GM19452 (cell line): ENCODE measurements around the gene RNU5D-1.
A peak's percentile ranks its signal among the peaks of the same experiment; 100 is the strongest.
"Not testable (repeated sequence)": the region's sequence is repeated elsewhere in the genome, so short reads cannot be mapped to it uniquely, and the experiment has no call there.

Experiments used
- ATAC-seq: cut with Tn5 transposase; IDR thresholded peaks from one replicate; pipeline ENCODE4 v1.9.1; 2021; ENCODE audit not compliant: unreplicated experiment

The RNU5D-1 gene

DNA sequence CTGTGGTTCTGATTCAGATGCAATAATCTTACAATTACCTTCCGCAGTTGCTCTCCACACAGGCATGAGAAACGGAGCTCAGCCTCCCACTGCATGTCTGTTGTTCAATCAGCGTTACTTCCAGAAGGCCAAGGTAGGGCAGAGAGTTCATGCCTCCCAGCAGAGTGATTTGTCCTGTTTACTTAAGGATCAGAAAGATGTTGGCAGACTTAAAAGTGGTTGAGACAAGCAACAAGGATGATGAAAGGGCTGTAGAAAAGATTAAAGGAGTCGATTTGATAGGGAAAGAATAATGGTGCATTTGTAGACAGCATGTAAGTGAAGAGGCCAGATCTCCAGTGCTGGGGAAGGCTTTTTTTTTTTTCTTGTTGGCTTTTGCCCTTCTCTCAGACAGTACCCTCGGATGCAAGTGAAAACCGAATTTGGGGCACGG lies 29.8 kb downstream of the RNU5D-1 start:
- no peak for ATAC-seq

GRCh38 chr1:44700573-44700972 lies 30.4 kb downstream of the RNU5D-1 start:
- ATAC-seq: no peak

GRCh38 chr1:44699375-44699774 lies 31.6 kb downstream of the RNU5D-1 start:
- ATAC-seq: not testable (repeated sequence)

- no peak for ATAC-seq
Observed at GRCh38 chr1:44698138-44698537, 32.8 kb downstream of the RNU5D-1 start.

DNA sequence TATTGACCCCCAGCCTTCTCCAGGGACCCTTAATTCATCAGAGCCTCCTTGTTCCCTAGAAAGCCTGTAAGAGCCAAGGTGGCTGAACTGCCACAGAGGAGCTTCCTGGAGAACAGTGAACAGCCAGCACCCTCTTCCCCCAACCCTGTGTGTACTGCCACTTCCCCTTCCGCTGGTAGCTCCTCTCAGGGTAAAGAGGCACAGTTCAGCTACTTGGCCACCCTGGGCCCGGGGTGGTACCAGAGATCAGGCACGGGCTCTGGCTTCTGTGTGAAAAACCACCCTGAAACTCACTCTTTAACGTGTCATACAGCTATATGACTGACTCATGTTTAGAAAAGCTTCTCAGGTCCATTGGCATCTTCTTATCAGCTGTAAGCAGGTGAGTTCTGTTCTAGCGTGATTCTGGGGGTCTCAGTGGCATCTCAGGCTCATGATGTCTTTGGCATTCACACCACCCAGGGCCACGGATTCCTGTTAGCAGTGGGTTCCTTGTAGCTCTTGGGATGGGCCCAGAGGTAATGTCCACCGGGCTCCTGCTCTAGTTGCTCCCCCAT lies 34.1 kb downstream of the RNU5D-1 start:
- no peak for ATAC-seq

DNA sequence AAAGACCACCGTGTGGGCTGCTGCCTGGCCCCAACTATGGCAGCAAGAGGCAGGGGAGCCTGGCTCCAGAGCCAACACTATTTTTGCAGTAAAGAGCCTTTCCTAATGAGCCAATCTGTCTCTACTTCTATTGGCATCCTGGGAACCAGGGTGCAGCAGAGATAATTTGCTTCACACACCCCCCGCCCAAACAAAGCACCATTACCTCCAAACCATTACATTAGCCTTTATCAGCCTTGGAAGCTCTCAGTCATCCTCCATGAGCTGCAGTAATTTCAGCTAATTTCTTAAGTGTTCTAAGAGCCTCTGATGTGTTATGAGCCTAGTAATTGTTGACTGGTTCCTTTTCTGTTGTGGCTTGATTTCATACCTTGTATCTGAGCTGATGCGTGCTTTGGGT lies 34.9 kb downstream of the RNU5D-1 start:
- no peak for ATAC-seq

GRCh38 chr1:44695671-44696070 lies 35.3 kb downstream of the RNU5D-1 start:
- no peak for ATAC-seq

DNA sequence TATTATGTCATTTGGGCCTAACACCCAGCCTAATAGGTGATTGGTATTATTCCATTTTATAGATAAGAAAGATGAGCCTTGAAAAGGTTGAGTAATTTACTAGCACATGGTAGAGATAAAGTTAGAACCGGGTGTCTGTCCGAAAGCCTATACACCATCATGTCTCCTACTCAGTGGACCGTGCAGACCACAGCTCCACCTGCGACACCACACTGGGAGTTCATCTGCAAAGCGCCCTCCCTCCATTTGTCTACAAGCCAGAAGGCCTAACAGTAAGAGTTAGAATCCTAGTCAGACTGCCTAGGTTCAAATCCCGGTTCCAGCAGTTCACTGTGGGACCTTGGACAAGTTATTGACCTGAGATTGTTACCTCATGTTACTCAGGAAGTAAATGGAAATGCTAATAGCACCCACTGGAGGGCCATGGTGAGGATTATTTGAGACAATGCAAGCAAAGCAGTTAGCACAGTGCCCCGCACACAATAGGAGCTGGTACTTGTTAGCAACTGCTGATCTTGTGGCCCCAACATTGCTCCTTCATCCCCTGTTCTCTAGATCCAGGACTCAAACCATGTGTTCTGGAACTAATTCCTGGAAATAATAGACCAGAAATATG lies 36.0 kb downstream of the RNU5D-1 start:
- ATAC-seq: peak; percentile 57

GRCh38 chr1:44693900-44694299 lies 37.1 kb downstream of the RNU5D-1 start:
- ATAC-seq: no peak

DNA sequence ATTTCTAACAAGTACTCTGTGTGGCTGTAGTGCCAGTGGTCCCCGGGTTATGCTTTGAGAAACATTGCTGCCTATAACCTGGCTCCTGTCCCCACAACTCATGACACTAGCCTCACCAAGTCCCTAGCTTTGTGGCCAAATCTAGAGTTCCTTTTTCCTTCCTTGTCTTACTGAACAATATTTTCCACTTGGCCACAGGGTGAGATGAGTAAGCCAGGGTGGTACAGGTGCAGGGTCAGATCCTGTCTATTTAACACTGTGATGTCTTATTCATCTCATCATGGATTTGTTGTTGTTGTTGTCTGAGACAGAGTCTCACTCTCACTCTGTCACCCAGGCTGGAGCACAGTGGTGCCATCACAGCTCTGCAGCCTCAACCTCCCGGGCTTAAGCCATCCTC lies 37.8 kb downstream of the RNU5D-1 start:
- no peak for ATAC-seq

DNA sequence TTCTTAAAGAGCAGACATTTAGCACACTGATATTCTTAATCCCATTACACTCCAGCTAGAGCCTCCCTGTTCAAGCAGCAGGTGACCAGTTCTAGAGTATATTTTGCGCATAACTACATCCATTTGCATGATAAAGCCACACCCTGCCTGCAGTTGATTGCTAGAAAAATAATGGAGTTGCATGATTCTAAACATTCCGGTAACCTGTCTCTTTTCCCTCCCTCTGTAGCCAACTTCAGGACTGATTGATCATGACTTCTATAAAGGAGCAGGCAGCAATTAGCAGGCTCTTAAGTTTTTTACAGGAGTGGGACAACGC lies 41.6 kb downstream of the RNU5D-1 start:
- ATAC-seq: no peak

DNA sequence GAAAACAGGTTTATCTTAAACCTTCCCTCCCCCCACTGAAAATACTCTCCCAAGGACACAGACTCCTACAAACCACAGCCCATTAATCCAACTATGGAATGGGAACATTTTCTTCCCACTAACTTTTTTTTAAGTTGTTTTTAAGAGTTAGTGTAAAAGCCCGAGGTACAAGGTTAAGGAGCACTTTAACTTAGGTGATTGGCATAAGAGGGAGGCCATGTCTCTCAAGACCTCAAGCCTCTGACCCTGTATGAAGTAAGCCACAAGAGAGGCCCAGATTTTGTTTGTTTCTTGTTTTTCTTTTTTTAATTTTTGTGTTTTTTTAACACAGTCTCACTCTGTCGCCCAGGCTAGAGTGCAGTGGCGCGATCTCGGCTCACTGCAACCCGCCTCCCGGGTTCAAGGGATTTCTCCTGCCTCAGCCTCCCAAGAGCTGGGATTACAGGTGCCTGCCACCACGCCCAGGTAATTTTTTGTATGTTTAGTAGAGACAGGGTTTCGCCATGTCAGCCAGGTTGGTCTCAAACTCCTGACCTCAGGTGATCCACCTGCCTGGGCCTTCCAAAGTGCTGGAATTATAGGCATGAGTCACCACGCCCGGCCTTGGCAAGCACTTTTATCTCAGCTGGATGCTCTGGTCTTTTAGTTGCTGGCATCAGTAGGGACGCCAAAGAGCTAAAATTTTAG lies 42.1 kb downstream of the RNU5D-1 start:
- ATAC-seq: no peak

GRCh38 chr1:44685881-44686280 lies 45.1 kb downstream of the RNU5D-1 start:
- ATAC-seq: no peak

DNA sequence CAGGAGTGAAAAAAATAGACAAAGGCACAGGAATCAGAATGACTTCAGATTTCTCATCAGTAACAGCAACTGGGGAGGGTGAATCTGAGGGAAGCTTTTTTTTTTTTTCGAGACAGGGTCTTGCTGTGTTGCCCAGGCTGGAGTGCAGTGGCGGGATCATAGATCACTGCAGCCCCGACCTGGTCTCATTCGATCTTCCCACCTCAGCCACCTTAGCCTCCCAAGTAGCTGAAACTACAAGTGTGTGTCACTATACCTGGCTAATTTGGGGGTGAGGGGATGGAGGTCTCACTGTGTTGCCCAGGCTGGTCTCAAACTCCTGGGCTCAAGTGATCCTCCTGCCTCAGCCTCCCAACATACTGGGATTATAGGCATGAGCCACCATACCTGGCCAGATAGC lies 45.8 kb downstream of the RNU5D-1 start:
- no peak for ATAC-seq

DNA sequence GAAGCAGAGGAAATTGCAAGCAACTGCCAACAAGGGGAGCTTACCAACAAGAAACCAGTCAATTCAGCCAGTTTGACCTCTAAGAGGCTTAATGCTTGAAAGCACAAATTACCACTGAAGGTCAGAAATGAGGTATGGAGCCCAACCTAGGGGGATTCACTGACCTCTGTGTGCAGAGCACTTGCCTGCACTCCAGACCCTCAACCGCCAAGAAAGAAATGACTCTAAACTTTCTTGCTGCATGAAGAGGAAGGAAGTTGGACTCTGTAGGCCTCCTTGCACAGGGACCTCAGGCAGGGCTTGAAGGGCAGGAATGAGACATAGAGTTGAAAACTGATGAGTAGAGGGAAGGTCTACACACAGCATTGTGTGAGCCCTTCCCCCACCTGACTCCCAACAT lies 46.4 kb downstream of the RNU5D-1 start:
- ATAC-seq: peak; percentile 86

DNA sequence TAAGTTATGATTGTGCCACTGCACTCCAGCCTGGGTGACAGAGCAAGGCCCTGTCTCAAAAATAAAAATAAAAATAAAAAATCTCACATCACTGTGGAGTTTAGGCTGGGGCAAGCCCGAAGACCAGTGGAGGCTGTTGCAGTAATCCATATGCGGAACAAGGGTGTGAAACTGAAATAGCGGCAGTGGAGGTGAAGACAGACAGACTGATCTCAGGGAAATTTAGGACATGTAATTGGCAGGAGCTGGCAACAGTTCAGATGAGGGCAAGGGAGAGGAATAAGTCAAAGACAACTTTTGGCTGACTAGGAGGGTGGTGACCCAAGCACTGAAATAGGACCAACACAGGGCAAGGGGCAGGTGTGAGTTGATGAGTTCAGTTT lies 48.1 kb downstream of the RNU5D-1 start:
- no peak for ATAC-seq

DNA sequence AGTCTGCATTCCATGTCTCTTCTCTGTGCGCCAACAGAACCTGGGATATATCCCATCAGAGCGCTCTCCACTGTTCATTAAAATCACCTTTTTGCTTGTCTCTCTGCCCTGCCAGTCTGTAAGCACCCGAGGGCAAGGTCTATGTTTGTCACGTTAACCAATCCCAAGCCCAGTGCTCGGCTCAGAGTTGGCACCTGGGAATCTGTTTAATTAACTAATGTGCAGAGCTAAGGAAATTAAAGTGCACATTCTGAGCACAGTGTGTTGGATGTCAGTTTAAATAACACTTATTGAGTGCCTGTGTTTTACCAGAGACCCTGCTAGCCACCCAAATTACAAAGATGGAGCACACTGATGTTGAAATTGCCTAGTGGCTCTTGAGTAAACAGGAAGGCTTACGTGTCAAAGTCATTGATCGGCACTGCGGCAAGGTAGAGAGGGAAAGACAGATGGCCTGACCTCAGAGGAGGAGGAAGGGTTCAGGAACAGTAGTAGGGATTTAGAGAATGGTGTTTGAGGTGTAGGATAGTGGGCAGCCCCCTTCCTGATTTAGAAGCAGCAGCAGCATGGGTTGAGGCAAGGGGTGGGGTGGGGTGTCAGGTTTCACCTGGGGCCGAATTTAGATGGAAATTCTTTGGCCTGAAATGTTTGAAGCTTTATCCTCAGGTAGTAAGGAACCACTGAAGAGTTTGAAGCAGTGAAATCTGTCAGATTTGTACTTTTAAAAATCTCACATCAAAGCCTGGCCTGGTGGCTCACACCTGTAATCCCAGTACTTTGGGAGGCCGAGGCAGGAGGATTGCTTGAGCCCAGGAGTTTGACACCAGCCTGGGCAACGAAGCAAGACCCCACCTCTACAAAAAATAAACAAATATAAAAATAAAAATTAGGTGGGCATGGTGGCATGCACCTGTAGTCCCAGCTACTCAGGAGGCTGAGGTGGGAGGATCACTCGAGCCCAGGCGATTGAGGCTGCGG lies 48.8 kb downstream of the RNU5D-1 start:
- ATAC-seq: no peak
